IMR-90 (cell line): Measurements from ENCODE around the gene MEIS2. TPM values are rescaled to one million over a fixed set of nuclear protein-coding genes. Genes with fewer than 3 reads are reported as not detected.

Source experiments
- ATAC-seq: fragments of 200-7000 bp; cut with Tn5 transposase; 2 replicates; pipeline ENCODE4 v1.9.1; 2020; ENCODE audit warnings: low read depth, mild to moderate bottlenecking, moderate library complexity
- BruUV-seq: library from RNA; stranded (reverse); fragments of 400-500 nt; replicated peaks from 2 replicates; lab custom pipeline; 2021; lab: Mats Ljungman, UMichigan
- CTCF ChIA-PET: fragments of 300-600 bp; formaldehyde crosslinking; extraction: SDS; loops from one replicate; lab custom pipeline; 2021; ENCODE audit warnings: antibody characterized with exemption; lab: Yijun Ruan, JAX
- POLR2A ChIA-PET: fragments of 300-600 bp; sonication (Branson Sonifier 250); formaldehyde crosslinking; loops from one replicate; lab custom pipeline; 2022; ENCODE audit warnings: antibody characterized with exemption; ENCODE audit not compliant: unreplicated experiment; lab: Charles Lee
- DNase-seq: peaks from one replicate; pipeline ENCODE4 v3.0.0; 2013
- H2AFZ ChIP-seq: replicated peaks from 2 replicates; pipeline ENCODE3; 2013; ENCODE audit warnings: low read length, mild to moderate bottlenecking; ENCODE audit not compliant: poor library complexity
- H2AK5ac ChIP-seq: 2 replicates; pipeline ENCODE4 v1.6.1; 2013; ENCODE audit warnings: low read depth, low read length, inconsistent platforms
- H2AK9ac ChIP-seq: replicated peaks from 2 replicates; pipeline ENCODE3; 2013; ENCODE audit warnings: mild to moderate bottlenecking, low read depth, low read length, moderate library complexity; ENCODE audit not compliant: poor library complexity
- H2BK120ac ChIP-seq: 2 replicates; pipeline ENCODE4 v1.6.1; 2013; ENCODE audit warnings: low read depth, low read length, inconsistent platforms
- H2BK15ac ChIP-seq: 3 replicates; pipeline ENCODE4 v1.6.1; 2013; ENCODE audit warnings: low read depth, low read length, inconsistent platforms
- H2BK20ac ChIP-seq: 2 replicates; pipeline ENCODE4 v1.6.1; 2013; ENCODE audit warnings: low read depth, mild to moderate bottlenecking, inconsistent platforms, low read length, moderate library complexity
- H2BK5ac ChIP-seq: 2 replicates; pipeline ENCODE4 v1.6.1; 2013; ENCODE audit warnings: mild to moderate bottlenecking, low read depth, low read length, inconsistent platforms; ENCODE audit not compliant: poor library complexity, severe bottlenecking
- H3K14ac ChIP-seq: replicated peaks from 2 replicates; pipeline ENCODE4 v1.6.1; 2013; ENCODE audit warnings: low read depth, low read length, inconsistent platforms
- H3K18ac ChIP-seq: 2 replicates; pipeline ENCODE4 v1.6.1; 2013; ENCODE audit warnings: low read depth, low read length, control low read depth
- H3K23ac ChIP-seq: 2 replicates; pipeline ENCODE4 v1.6.1; 2013; ENCODE audit warnings: low read depth, low read length, inconsistent platforms
- H3K27ac ChIP-seq: 2 replicates; pipeline ENCODE4 v1.5.1; 2013; ENCODE audit warnings: mild to moderate bottlenecking, control low read depth, low read length; ENCODE audit not compliant: insufficient read depth
- H3K27me3 ChIP-seq: 2 replicates; pipeline ENCODE4 v1.6.1; 2013; ENCODE audit warnings: low read length; ENCODE audit not compliant: control insufficient read depth, insufficient read depth
- H3K36me3 ChIP-seq: 2 replicates; pipeline ENCODE4 v1.6.1; 2013; ENCODE audit warnings: low read length, mixed read lengths; ENCODE audit not compliant: control insufficient read depth, insufficient read depth
- H3K4ac ChIP-seq: 2 replicates; pipeline ENCODE4 v1.6.1; 2013; ENCODE audit warnings: low read depth, low read length, inconsistent platforms
- H3K4me1 ChIP-seq: 2 replicates; pipeline ENCODE4 v1.6.1; 2013; ENCODE audit warnings: low read length, mixed read lengths; ENCODE audit not compliant: control insufficient read depth, insufficient read depth
- H3K4me2 ChIP-seq: 2 replicates; pipeline ENCODE4 v1.6.1; 2013; ENCODE audit warnings: low read depth, mild to moderate bottlenecking, control low read depth, low read length, moderate library complexity
- H3K4me3 ChIP-seq: 2 replicates; pipeline ENCODE4 v1.5.1; 2013; ENCODE audit warnings: low read depth, mild to moderate bottlenecking, control low read depth, low read length, moderate library complexity; ENCODE audit not compliant: insufficient read depth
- H3K56ac ChIP-seq: 2 replicates; pipeline ENCODE4 v1.6.1; 2013; ENCODE audit warnings: low read length, inconsistent platforms; ENCODE audit not compliant: insufficient read depth; ENCODE audit errors: extremely low read depth
- H3K79me1 ChIP-seq, 2 experiments: 2 replicates each; pipeline ENCODE4 v1.6.1; 2013; ENCODE audit warnings: low read length in 2 of 2, inconsistent platforms in 1 of 2, low read depth in 1 of 2
- H3K9ac ChIP-seq: 2 replicates; pipeline ENCODE4 v1.6.1; 2013; ENCODE audit warnings: low read depth, low read length, control low read depth
- H3K9me1 ChIP-seq: 2 replicates; pipeline ENCODE4 v1.6.1; 2013; ENCODE audit warnings: low read length, inconsistent platforms; ENCODE audit not compliant: insufficient read depth
- H3K9me3 ChIP-seq: 2 replicates; pipeline ENCODE4 v1.6.1; 2013; ENCODE audit warnings: low read length; ENCODE audit not compliant: control insufficient read depth, insufficient read depth
- H4K20me1 ChIP-seq: 2 replicates; pipeline ENCODE4 v1.6.1; 2013; ENCODE audit warnings: low read length, inconsistent platforms; ENCODE audit not compliant: insufficient read depth
- H4K5ac ChIP-seq: 2 replicates; pipeline ENCODE4 v1.6.1; 2013; ENCODE audit warnings: mild to moderate bottlenecking, low read depth, low read length, control low read depth
- H4K8ac ChIP-seq, 2 experiments: 2 replicates each; pipeline ENCODE4 v1.6.1; 2013; ENCODE audit warnings: low read depth in 2 of 2, low read length in 2 of 2, control low read depth in 1 of 2, inconsistent platforms in 1 of 2
- H4K91ac ChIP-seq: 2 replicates; pipeline ENCODE4 v1.6.1; 2013; ENCODE audit warnings: low read depth, low read length, inconsistent platforms; ENCODE audit not compliant: insufficient read depth
- CEBPB ChIP-seq: IDR thresholded peaks from 2 replicates; pipeline ENCODE4 v1.6.1; 2012; ENCODE audit warnings: low read depth, low read length, improper control_type of control experiment
- WGBS, 2 experiments: methylation state at CpG; one replicate each; pipeline versions ENCODE4 v1.1.5 to v1.1.7; 2013; ENCODE audit warnings: missing lambda C conversion rate in 2 of 2; ENCODE audit not compliant: insufficient read length in 1 of 2; ENCODE audit errors: extremely low coverage in 2 of 2; 5-methylcytosine and 5-hydroxymethylcytosine counted together
- dilution Hi-C: fragments of 300-500 bp; cut with HindIII; formaldehyde crosslinking; loops from one replicate; pipeline ENCODE4 v1.14.3; 2018; ENCODE audit warnings: low sequenced_read_pairs; ENCODE audit not compliant: unreplicated experiment
- in situ Hi-C: fragments of 300-500 bp; cut with MboI; formaldehyde crosslinking; loops from 3 replicates; pipeline ENCODE4 v1.14.3; 2019; ENCODE audit warnings: low sequenced_read_pairs, inconsistent platforms, mixed read lengths
- intact Hi-C: fragments of 100-400 bp; cut with micrococcal nuclease; formaldehyde crosslinking; loops from 2 replicates; pipeline ENCODE4 v1.10.0; 2022
- polyA plus RNA-seq, 3 experiments: library from polyadenylated mRNA; depleted of rRNA; stranded (reverse); fragments of >200 nt; gene quantifications; 2 replicates each; pipeline ENCODE4 v1.2.3, GENCODE V29; 2012; ENCODE audit warnings: low replicate concordance in 1 of 3
- total RNA-seq: library from RNA; depleted of rRNA; stranded (reverse); fragments of >200 nt; gene quantifications from 2 replicates; pipeline ENCODE4 v1.2.3, GENCODE V29; 2012
- TF ChIP-seq, protein P1 (sequence below): conservative IDR thresholded peaks from 2 replicates; pipeline ENCODE4 v1.5.1; 2012; ENCODE audit warnings: mild to moderate bottlenecking, low read depth, low read length, improper control_type of control experiment

Gene MEIS2
- total and polyA plus RNA-seq, 2 of the 4 experiments (the other 2 are of a cell fraction), result 70.1 to 71.3 TPM

DNA sequence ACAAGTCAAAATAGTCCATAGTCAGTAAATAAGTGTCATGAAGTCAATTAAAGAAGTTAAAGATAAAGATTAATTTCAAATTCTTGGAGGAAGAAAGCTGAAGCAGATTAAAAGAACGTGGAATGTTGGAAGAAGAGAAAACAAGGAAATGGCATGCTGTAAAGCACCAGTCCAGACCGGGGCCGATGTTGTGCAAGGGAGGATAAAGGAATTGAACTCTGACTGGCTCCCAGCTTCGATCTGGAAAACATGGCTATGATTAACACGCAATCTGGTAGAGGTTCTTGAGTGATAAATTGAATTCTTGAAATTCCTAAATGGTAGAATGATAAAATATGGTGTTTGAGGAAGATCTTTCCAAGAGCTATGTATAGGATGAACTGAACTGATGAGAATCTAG is 194.4 kb downstream of the MEIS2 start:
- peak; percentile 75 for TF ChIP-seq CEBPB
- TF ChIP-seq, protein P1, sequence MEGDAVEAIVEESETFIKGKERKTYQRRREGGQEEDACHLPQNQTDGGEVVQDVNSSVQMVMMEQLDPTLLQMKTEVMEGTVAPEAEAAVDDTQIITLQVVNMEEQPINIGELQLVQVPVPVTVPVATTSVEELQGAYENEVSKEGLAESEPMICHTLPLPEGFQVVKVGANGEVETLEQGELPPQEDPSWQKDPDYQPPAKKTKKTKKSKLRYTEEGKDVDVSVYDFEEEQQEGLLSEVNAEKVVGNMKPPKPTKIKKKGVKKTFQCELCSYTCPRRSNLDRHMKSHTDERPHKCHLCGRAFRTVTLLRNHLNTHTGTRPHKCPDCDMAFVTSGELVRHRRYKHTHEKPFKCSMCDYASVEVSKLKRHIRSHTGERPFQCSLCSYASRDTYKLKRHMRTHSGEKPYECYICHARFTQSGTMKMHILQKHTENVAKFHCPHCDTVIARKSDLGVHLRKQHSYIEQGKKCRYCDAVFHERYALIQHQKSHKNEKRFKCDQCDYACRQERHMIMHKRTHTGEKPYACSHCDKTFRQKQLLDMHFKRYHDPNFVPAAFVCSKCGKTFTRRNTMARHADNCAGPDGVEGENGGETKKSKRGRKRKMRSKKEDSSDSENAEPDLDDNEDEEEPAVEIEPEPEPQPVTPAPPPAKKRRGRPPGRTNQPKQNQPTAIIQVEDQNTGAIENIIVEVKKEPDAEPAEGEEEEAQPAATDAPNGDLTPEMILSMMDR, result no peak
- Histone ChIP-seq H3K18ac (no peak overlapping the region), H2BK5ac (no peak overlapping the region), H3K4me1 (peaks cover 1% of the 10 kb centered on the region), H3K9me3 (no peaks in the 10 kb centered on the region), H3K4ac (no peak overlapping the region), H4K20me1 (no peaks in the 10 kb centered on the region), H3K9me1 (no peaks in the 10 kb centered on the region), H3K79me1 (peaks cover 14 to 37% of the 10 kb centered on the region in 2 experiments; a peak in 3 of 4 replicates), H2AK9ac (no peak overlapping the region), H3K9ac (no peak overlapping the region), H3K36me3 (no peaks in the 10 kb centered on the region), H2AFZ (no peak overlapping the region), H2BK20ac (no peak overlapping the region), H2AK5ac (no peak overlapping the region), H3K27ac (no peak overlapping the region), H4K5ac (no peak overlapping the region), H3K4me2 (no peak overlapping the region), H3K14ac (no peak overlapping the region), H2BK15ac (no peak overlapping the region), H3K27me3 (no peaks in the 10 kb centered on the region), H2BK120ac (no peak overlapping the region), H3K23ac (no peak overlapping the region), H3K56ac (no peak overlapping the region), H3K4me3 (no peak overlapping the region), H4K8ac (no peak overlapping the region), H4K91ac (no peak overlapping the region)
- BruUV-seq, result no TSS peak
- WGBS, 2 experiments, result 63 to 100% methylated on average over 1 to 5 of the region's 5 CpGs
- DNase-seq (peak; percentile 29), ATAC-seq (0 out of 2 replicates have a peak, but pooled peaks have one; percentile 32)
- ChIA-PET CTCF (no interaction called here), POLR2A (no interaction called here)
- in situ Hi-C loops (no loop called here), intact Hi-C loops (no loop called here), dilution Hi-C loops (no loop called here)
